CD4-positive, CD25-positive, alpha-beta regulatory T cell (primary cell): Measurements from ENCODE around the gene STK24. TPM values are rescaled to one million over a fixed set of nuclear protein-coding genes. Genes with fewer than 3 reads are reported as not detected.

ENCODE experiments used
- ATAC-seq, 2 donors: fragments of 150-1000 bp; cut with Tn5 transposase; one replicate each; pipeline ENCODE4 v1.10.0; 2021; ENCODE audit warnings: low read depth in 2 of 2, moderate number of reproducible peaks in 2 of 2, moderate library complexity in 1 of 2
- DNase-seq, 3 donors: peaks; one replicate each; pipeline versions ENCODE4 v3.0.0 to v3.0.0-alpha.2; 2012 to 2022; ENCODE audit warnings: mixed read lengths in 1 of 3
- H3K27ac ChIP-seq: one replicate; pipeline ENCODE4 v1.7.0; 2013; ENCODE audit warnings: mild to moderate bottlenecking, low read length; ENCODE audit not compliant: insufficient read depth, poor library complexity, severe bottlenecking
- H3K27me3 ChIP-seq: one replicate; pipeline ENCODE4 v1.7.0; 2013; ENCODE audit warnings: low read length; ENCODE audit not compliant: control insufficient read depth, insufficient read depth
- H3K36me3 ChIP-seq: one replicate; pipeline ENCODE4 v1.7.0; 2013; ENCODE audit warnings: mild to moderate bottlenecking, low read length, moderate library complexity; ENCODE audit not compliant: control insufficient read depth, insufficient read depth
- H3K4me1 ChIP-seq: 2 replicates; pipeline ENCODE4 v1.7.0; 2013; ENCODE audit warnings: mild to moderate bottlenecking, low read length; ENCODE audit not compliant: insufficient read depth, control insufficient read depth, poor library complexity, severe bottlenecking
- H3K4me3 ChIP-seq: one replicate; pipeline ENCODE4 v1.7.0; 2013; ENCODE audit warnings: low read depth, mild to moderate bottlenecking, low read length, moderate library complexity
- H3K9me3 ChIP-seq, 2 experiments: 1 replicate in 1 of 2; 2 replicates in 1 of 2; pipeline ENCODE4 v1.7.0; 2013; ENCODE audit warnings: low read length in 2 of 2, mild to moderate bottlenecking in 1 of 2, moderate library complexity in 1 of 2; ENCODE audit not compliant: control insufficient read depth in 2 of 2
- H3K27ac Mint-ChIP-seq, 3 donors: one replicate each; pipeline ENCODE4 v1.8.0; 2020 to 2022; ENCODE audit warnings: mild to moderate bottlenecking in 3 of 3, mixed read lengths in 3 of 3, moderate library complexity in 2 of 3
- H3K27me3 Mint-ChIP-seq: one replicate; pipeline ENCODE4 v1.8.0; 2022; ENCODE audit warnings: mild to moderate bottlenecking, mixed read lengths
- H3K36me3 Mint-ChIP-seq: one replicate; pipeline ENCODE4 v1.8.0; 2020; ENCODE audit warnings: mixed read lengths
- H3K4me1 Mint-ChIP-seq, 4 donors: one replicate each; pipeline ENCODE4 v1.8.0; 2020 to 2022; ENCODE audit warnings: mixed read lengths in 4 of 4, mild to moderate bottlenecking in 1 of 4
- H3K4me3 Mint-ChIP-seq, 4 donors: one replicate each; pipeline ENCODE4 v1.8.0; 2020 to 2022; ENCODE audit warnings: mild to moderate bottlenecking in 4 of 4, mixed read lengths in 4 of 4, moderate library complexity in 3 of 4
- H3K9me3 Mint-ChIP-seq, 7 donors: one replicate each; pipeline ENCODE4 v1.8.0; 2020 to 2022; ENCODE audit warnings: mixed read lengths in 7 of 7, mild to moderate bottlenecking in 3 of 7, moderate library complexity in 2 of 7
- polyA plus RNA-seq, 4 donors: library from polyadenylated mRNA; unstranded; fragments of 300-500 nt; fragmentation: Illumina TruSeq; gene quantifications; one replicate each; pipeline ENCODE4 v1.2.3, GENCODE V29; 2021
- total RNA-seq: library from RNA; stranded (reverse); gene quantifications from one replicate; pipeline ENCODE4 v1.2.3, GENCODE V29; 2022

The STK24 gene
- total and polyA plus RNA-seq, 5 donors from 2014 or later = 26.7 to 141 (median 54.1) TPM

DNA sequence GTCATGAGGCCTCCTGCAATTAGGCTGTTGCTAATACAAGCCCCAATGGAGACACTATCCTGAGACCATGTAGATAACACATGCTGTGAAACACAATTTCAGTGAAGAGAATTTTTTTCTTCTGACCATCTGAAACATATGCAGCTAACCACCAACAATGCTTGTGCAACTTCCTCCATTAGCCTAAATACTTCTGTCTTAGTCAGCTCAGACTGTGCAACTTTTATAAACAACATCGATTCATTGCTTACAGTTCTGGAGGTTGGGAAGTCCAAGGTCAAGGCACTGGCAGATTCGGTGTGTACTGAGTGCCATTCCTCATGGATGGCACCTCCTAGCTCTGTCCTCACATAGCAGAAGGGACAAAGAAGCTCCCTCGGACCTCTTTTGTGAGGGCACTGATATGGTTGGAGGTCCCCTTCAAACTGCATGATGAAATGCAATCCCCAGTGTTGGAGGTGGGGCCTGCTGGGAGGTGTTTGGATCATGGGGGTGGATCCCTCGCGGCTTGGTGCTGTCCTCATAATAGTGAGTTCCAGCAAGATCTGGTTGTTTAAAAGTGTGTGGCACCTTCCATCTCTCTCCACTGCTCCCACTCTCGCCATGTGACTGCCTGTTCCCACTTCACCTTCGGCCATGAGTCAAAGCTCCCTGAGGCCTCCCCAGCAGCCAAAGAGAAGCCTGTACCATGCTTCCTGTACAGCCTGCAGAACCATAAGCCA lies 27.7 kb downstream of the STK24 start:
- Mint-ChIP-seq H3K36me3 (peaks cover 37% of the 10 kb centered on the region), H3K4me3 (peak overlapping the region in 2 of 4 donors; percentile 26 to 67), H3K27me3 (no peaks in the 10 kb centered on the region), H3K4me1 (peaks cover 35 to 88% (median 72%) of the 10 kb centered on the region in 4 donors), H3K9me3 (peaks cover 0 to 2% (median 0%) of the 10 kb centered on the region in 7 donors), H3K27ac (peak overlapping the region; percentile 75 to 85 (median 85))
- no peak overlapping the region for H3K27ac ChIP-seq
- H3K4me1 ChIP-seq = peaks cover 58% of the 10 kb centered on the region
- DNase-seq = no peak
- H3K27me3 ChIP-seq = no peaks in the 10 kb centered on the region
- H3K9me3 ChIP-seq = no peaks in the 10 kb centered on the region
- peaks cover 34% of the 10 kb centered on the region for H3K36me3 ChIP-seq
- ATAC-seq = no peak
- H3K4me3 ChIP-seq = no peak overlapping the region

DNA sequence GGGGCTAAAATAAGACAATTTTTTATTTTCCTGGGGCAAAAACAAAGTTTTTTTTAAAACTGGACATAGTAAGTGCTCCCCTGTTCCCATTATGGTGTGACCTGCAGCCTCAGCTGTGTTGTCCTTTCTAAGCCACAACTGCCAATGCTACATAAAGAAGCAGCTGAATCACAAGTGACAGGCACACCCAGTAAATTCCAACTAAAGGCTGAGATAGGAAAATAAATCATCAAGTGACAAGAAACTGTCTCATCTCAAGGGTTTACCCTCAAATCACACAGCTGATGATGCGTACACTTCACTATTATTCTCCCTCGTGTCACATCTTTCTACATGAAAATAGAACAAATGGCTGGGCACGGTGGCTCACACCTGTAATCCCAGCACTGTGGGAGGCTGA lies 28.7 kb downstream of the STK24 start:
- H3K4me3 Mint-ChIP-seq = peak overlapping the region in 1 of 4 donors; percentile 52
- peaks cover 40 to 88% (median 74%) of the 10 kb centered on the region in 4 donors for H3K4me1 Mint-ChIP-seq
- no peaks in the 10 kb centered on the region for H3K27me3 Mint-ChIP-seq
- Histone ChIP-seq H3K27me3 (no peaks in the 10 kb centered on the region), H3K4me1 (peaks cover 62% of the 10 kb centered on the region), H3K36me3 (peaks cover 34% of the 10 kb centered on the region), H3K4me3 (no peak overlapping the region), H3K27ac (no peak overlapping the region), H3K9me3 (no peaks in the 10 kb centered on the region)
- ATAC-seq = no peak
- peaks cover 0 to 2% (median 0%) of the 10 kb centered on the region in 7 donors for H3K9me3 Mint-ChIP-seq
- H3K27ac Mint-ChIP-seq = peak overlapping the region; percentile 49 to 83 (median 77)
- no peak for DNase-seq
- H3K36me3 Mint-ChIP-seq = peaks cover 37% of the 10 kb centered on the region

DNA sequence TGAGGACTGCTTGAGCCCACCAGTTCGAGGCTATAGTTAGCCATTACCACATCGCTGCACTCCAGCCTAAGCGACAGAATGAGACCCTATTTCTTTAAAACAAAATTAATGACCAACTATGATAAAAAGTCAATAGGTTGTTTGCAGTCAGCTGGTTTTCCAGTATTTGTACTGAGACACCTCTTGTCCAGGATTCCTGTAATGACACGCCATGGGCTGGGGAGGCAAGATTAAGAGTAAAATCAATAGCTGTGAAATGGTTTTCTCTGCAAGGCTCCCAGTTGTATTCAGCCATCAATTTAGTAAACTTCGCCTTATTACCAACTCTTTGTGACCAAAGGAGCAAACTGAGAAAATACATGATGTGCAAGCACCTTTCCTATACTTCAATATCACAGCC lies 29.5 kb downstream of the STK24 start:
- no peak for ATAC-seq
- peaks cover 67% of the 10 kb centered on the region for H3K4me1 ChIP-seq
- no peak overlapping the region for H3K4me3 ChIP-seq
- Mint-ChIP-seq H3K36me3 (peaks cover 37% of the 10 kb centered on the region), H3K27ac (peak overlapping the region in 1 of 3 donors; percentile 83), H3K4me3 (no peak overlapping the region), H3K9me3 (peaks cover 0 to 2% (median 0%) of the 10 kb centered on the region in 7 donors), H3K4me1 (peaks cover 48 to 89% (median 78%) of the 10 kb centered on the region in 4 donors), H3K27me3 (no peaks in the 10 kb centered on the region)
- H3K27ac ChIP-seq = no peak overlapping the region
- DNase-seq = no peak
- peaks cover 34% of the 10 kb centered on the region for H3K36me3 ChIP-seq
- no peaks in the 10 kb centered on the region for H3K9me3 ChIP-seq
- no peaks in the 10 kb centered on the region for H3K27me3 ChIP-seq

DNA sequence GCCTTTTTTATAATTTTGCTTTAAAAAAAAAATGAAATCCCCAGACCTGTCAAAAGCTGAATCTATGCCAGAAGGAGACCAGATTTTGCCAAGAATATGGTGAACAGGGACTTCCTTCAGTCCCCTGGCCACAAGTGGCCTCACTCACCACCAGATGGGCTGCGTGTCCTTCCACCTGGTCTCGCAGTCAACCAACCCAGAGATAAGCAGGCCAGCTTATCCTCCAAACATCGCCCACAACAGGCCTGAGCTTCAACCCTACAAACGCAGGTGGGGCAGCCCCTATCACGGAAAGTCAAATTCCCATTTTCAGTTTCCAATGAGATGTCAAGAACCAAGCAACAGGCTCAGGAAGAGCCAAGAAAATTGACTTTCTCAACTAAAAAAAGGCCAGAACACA lies 30.5 kb downstream of the STK24 start:
- peaks cover 0 to 2% (median 0%) of the 10 kb centered on the region in 7 donors for H3K9me3 Mint-ChIP-seq
- Histone ChIP-seq H3K36me3 (peaks cover 27% of the 10 kb centered on the region), H3K4me1 (peaks cover 68% of the 10 kb centered on the region), H3K27ac (no peak overlapping the region), H3K27me3 (no peaks in the 10 kb centered on the region), H3K4me3 (no peak overlapping the region), H3K9me3 (no peaks in the 10 kb centered on the region)
- peak overlapping the region; percentile 12 to 73 (median 52) for H3K27ac Mint-ChIP-seq
- ATAC-seq (no peak), DNase-seq (no peak)
- H3K4me3 Mint-ChIP-seq = no peak overlapping the region
- peaks cover 55 to 90% (median 79%) of the 10 kb centered on the region in 4 donors for H3K4me1 Mint-ChIP-seq
- H3K27me3 Mint-ChIP-seq = no peaks in the 10 kb centered on the region
- peaks cover 33% of the 10 kb centered on the region for H3K36me3 Mint-ChIP-seq

DNA sequence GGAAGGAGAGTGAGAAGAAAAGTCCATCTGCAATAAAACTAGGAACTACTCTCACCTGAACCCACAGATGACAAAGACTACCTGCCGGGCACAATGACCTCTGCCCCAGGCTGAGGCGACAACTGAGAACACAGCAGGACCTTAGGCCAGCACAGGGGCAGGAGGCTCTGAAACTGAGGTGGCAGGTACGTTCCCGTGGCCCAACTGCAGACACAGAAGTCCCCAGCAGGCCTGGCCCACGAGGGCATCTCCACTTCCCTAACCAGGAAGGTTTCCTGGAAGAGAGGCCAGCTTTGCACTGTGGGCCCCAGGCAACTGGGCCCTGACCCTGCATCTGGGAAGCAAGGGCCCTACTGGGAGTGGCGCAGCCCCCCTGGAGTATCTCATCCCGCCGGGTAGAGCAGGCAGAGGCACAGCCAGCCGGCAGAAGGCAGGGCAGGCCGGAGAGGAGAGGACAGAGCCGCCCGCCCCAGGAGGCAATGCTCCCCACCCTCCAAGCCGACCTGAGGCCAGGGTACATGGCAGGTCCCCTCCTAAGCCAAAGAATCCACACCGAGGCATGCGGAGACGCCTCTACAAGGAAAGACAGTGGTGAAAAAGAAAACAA lies 32.7 kb downstream of the STK24 start:
- Histone ChIP-seq H3K4me3 (peak overlapping the region; percentile 68), H3K27me3 (no peaks in the 10 kb centered on the region), H3K36me3 (peaks cover 14% of the 10 kb centered on the region), H3K27ac (no peak overlapping the region), H3K9me3 (no peaks in the 10 kb centered on the region), H3K4me1 (peaks cover 69% of the 10 kb centered on the region)
- Mint-ChIP-seq H3K27ac (peak overlapping the region; percentile 74 to 85 (median 75)), H3K9me3 (no peaks in the 10 kb centered on the region), H3K27me3 (no peaks in the 10 kb centered on the region), H3K4me3 (peak overlapping the region; percentile 65 to 90 (median 76)), H3K4me1 (peaks cover 55 to 92% (median 83%) of the 10 kb centered on the region in 4 donors), H3K36me3 (peaks cover 19% of the 10 kb centered on the region)
- no peak for DNase-seq
- no peak for ATAC-seq

DNA sequence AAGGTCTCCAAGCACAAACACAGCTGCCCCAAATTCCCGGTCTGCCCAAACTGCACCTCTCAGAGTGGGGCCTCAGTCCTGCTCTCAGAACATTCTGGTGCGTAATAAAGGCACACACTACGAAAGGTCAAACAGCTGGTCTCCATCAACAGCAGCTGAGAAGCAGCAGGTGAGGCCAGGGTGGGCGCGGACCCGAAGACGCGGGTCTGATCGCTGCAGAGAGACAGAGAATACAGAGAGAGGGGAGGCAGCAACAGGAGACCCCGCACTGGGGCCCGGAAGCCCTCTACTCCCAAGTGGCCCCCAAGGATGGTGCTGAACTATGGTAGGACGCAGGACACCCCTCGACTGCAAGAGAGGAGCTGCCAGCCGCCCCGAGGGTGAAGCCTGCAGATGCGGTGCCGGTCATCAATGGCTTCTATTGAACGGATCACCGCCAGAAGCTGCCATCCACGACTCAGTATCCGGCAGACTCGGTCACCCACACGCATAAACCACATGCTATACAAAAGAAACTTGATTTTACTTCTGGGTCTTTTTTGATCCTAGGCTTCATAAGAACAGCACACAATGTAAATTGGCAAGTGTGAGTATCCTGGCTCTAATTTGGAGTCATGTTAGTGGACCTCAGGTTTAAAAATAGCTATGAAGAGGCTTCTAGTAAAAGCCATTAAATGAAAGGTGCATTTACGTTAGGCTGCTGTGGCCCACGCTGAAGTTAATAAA lies 33.4 kb downstream of the STK24 start:
- peaks cover 62 to 93% (median 85%) of the 10 kb centered on the region in 4 donors for H3K4me1 Mint-ChIP-seq
- no peaks in the 10 kb centered on the region for H3K27me3 Mint-ChIP-seq
- H3K36me3 ChIP-seq = peaks cover 9% of the 10 kb centered on the region
- peaks cover 70% of the 10 kb centered on the region for H3K4me1 ChIP-seq
- ATAC-seq (peak in 1 of 2 donors; percentile 3), DNase-seq (peak in 1 of 3 donors; percentile 46)
- peaks cover 20% of the 10 kb centered on the region for H3K36me3 Mint-ChIP-seq
- peak overlapping the region; percentile 43 for H3K27ac ChIP-seq
- H3K9me3 ChIP-seq = no peaks in the 10 kb centered on the region
- no peaks in the 10 kb centered on the region for H3K27me3 ChIP-seq
- H3K9me3 Mint-ChIP-seq = no peaks in the 10 kb centered on the region
- H3K27ac Mint-ChIP-seq = peak overlapping the region in 2 of 3 donors; percentile 74 to 75
- H3K4me3 ChIP-seq = peak overlapping the region; percentile 68
- H3K4me3 Mint-ChIP-seq = peak overlapping the region; percentile 73 to 94 (median 84)

DNA sequence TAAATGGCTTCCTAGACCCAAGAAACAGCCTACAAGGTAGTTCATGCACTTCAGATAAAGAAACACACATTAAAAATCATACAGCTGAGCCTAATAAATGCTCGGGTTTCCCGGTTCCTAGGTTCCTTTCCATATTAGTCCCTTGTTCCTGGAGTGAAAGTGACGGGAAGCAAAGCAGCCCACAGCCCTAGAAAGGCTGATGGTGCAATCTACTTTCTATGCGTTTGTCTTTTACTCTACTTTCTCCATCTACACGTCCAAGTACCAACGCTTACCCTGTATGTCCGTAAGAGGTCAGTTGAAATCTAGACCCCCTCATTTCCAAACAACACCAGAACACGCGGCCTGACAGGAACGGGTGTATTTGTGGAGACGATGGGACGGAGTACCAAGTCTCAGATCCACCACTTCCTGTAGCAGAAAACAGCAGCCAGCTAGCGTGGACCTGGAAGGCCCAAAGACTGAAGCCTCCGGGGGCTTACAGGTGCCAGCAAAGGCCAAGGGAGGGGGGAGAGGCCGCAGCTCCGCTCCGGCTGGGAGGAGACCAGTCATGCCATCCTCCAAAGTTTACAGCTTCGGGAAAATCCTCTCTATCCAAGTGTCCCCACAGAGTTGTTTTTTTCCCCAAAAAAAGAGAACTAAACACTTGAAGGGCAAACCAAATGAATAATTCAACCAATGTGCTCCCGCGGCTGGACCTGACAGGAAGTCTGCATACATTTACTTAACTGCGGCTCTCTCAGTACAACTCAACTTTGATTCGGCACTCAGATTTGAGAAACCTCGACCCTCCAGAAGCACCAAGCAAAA lies 34.1 kb downstream of the STK24 start:
- H3K4me3 Mint-ChIP-seq = peak overlapping the region; percentile 73 to 94 (median 84)
- no peaks in the 10 kb centered on the region for H3K9me3 Mint-ChIP-seq
- no peaks in the 10 kb centered on the region for H3K27me3 ChIP-seq
- H3K36me3 ChIP-seq = peaks cover 7% of the 10 kb centered on the region
- H3K9me3 ChIP-seq = no peaks in the 10 kb centered on the region
- H3K4me1 ChIP-seq = peaks cover 77% of the 10 kb centered on the region
- DNase-seq (peak in 2 of 3 donors; percentile 32 to 62), ATAC-seq (peak; percentile 63 to 66)
- H3K27me3 Mint-ChIP-seq = no peaks in the 10 kb centered on the region
- H3K4me3 ChIP-seq = peak overlapping the region; percentile 68
- H3K36me3 Mint-ChIP-seq = peaks cover 16% of the 10 kb centered on the region
- peak overlapping the region; percentile 43 for H3K27ac ChIP-seq
- peak overlapping the region; percentile 3 to 75 (median 68) for H3K27ac Mint-ChIP-seq
- peaks cover 56 to 94% (median 83%) of the 10 kb centered on the region in 4 donors for H3K4me1 Mint-ChIP-seq
